ENCODE measurements around the gene SH3BP2. TPM values are rescaled to one million over a fixed set of nuclear protein-coding genes. Genes with fewer than 3 reads are reported as not detected.

SH3BP2 gene
- total RNA-seq, 1 donor from 2014 or later: 102 TPM

DNA sequence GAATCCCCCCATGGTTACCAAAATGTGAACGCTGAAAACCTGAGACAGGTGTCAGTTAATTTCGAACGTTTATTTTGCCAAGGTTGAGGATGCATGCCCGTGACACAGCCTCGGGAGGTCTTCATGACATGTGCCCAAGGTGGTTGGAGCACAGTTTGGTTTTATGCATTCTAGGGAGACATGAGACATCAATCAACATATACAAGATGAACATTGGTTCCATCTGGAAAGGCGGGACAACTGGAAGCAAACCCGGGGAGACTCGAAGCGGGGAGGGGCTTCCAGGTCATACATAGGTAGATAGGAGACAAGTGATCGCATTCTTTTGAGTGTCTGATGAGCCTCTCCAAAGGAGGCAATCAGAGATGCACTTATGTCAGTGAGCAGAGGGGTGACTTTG is 11.0 kb upstream of the SH3BP2 start:
- Histone ChIP-seq H3K9me3 (peaks cover 3% of the 10 kb centered on the region), H3K27me3 (ENCODE audit: low read depth) (no peaks in the 10 kb centered on the region), H3K4me3 (no peak overlapping the region), H3K36me3 (no peaks in the 10 kb centered on the region), H3K4me1 (peaks cover 15% of the 10 kb centered on the region), H3K27ac (no peak overlapping the region)
- intact Hi-C loops (cut with DNase I): no loop called here
- DNase-seq (peak; percentile 4), ATAC-seq (no peak)
- no peak for TF ChIP-seq CTCF (IDR thresholded peaks at IDR 0.05)

DNA sequence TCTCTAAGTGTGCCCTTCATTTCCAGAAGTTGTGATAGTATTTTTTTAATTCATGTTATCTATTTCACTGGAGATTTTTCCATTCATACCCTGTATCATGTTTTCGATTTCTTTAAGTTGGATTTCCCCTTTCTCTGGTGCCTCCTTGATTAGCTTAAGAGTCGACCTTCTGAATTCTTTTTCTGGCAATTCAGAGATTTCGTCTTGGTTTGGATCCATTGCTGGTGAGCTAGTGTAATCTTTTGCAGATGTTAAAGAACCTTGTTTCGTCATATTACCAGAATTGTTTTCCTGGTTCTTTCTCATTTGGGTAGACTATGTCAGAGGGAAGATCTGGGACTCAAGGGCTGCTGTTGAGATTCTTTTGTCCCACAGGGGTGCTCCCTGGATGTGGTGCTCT is 9.1 kb upstream of the SH3BP2 start:
- Histone ChIP-seq H3K36me3 (no peaks in the 10 kb centered on the region), H3K9me3 (peaks cover 3% of the 10 kb centered on the region), H3K27ac (no peak overlapping the region), H3K27me3 (ENCODE audit: low read depth) (no peaks in the 10 kb centered on the region), H3K4me3 (no peak overlapping the region), H3K4me1 (peaks cover 32% of the 10 kb centered on the region)
- no peak for ATAC-seq
- intact Hi-C loops (cut with DNase I): no loop called here
- no peak for DNase-seq
- TF ChIP-seq CTCF (IDR thresholded peaks at IDR 0.05): no peak

- Histone ChIP-seq H3K27ac (no peak overlapping the region), H3K4me3 (no peak overlapping the region), H3K4me1 (peaks cover 32% of the 10 kb centered on the region), H3K36me3 (no peaks in the 10 kb centered on the region), H3K9me3 (peaks cover 3% of the 10 kb centered on the region), H3K27me3 (ENCODE audit: low read depth) (no peaks in the 10 kb centered on the region)
- DNase-seq (peak; percentile 39), ATAC-seq (peak in 1 of 2 donors; percentile 21)
- TF ChIP-seq CTCF (IDR thresholded peaks at IDR 0.05): no peak
- intact Hi-C loops (cut with DNase I): no loop called here
These were observed 7.3 kb upstream of the SH3BP2 start for GRCh38 chr4:2785613-2786012.

DNA sequence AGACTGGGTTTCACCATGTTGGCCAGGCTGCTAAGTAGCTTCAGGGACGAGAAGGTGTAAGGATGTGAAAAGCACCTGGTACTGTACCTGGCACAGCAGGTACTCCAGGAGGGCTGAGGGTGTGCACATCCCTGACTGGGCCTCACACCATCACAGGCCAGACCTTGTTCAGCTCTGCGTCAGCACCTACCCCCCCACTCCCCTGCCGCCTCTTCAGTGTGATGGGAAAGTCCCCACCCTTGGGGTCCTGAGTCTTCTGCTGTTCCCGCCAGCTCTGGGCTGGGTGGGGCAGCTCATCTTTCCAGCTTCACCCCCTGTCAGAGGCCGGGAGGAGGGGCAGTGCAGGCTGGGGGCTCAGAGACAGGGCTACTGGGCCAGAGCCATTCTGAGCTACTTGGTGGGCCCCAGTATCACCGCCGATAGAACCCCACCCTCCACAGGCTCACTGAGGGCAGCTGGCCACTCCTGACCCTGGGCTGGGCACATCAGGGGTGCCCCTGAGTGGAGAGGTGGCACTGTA is 6.7 kb upstream of the SH3BP2 start:
- ATAC-seq: no peak
- Histone ChIP-seq H3K4me3 (no peak overlapping the region), H3K36me3 (no peaks in the 10 kb centered on the region), H3K27me3 (ENCODE audit: low read depth) (no peaks in the 10 kb centered on the region), H3K4me1 (peaks cover 38% of the 10 kb centered on the region), H3K9me3 (peaks cover 3% of the 10 kb centered on the region), H3K27ac (no peak overlapping the region)
- intact Hi-C loops (cut with DNase I): no loop called here
- peak; percentile 35 for DNase-seq
- no peak for TF ChIP-seq CTCF (IDR thresholded peaks at IDR 0.05)

DNA sequence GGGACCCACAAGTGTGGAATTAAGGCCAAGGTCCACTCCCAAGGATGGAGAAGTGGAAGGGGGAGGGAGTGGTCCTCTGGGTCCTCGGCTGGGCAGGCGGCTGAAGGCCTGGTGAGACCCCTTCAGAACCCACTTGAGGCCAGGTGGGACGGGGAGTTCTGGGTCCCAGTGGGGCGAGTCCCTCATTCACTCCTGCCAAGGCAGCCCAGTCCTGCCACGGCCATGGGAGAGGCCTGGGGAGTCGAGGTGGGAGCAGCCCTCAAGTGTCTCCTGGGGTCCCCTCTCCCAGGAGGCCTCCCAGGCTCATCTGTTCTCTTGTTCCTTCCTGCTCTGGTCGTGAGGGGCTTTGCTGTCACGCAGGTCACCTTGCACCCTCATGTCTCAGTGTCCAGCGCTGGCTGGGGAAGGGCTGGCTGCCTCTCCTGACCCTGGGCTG is 6.1 kb upstream of the SH3BP2 start:
- H3K9me3 ChIP-seq: peaks cover 3% of the 10 kb centered on the region
- ATAC-seq (no peak), DNase-seq (no peak)
- no peak overlapping the region for H3K4me3 ChIP-seq
- H3K27ac ChIP-seq: no peak overlapping the region
- H3K4me1 ChIP-seq: peaks cover 43% of the 10 kb centered on the region
- no peaks in the 10 kb centered on the region for H3K27me3 ChIP-seq (ENCODE audit: low read depth)
- no peak for TF ChIP-seq CTCF (IDR thresholded peaks at IDR 0.05)
- intact Hi-C loops (cut with DNase I): no loop called here
- no peaks in the 10 kb centered on the region for H3K36me3 ChIP-seq

All from lower lobe of right lung (tissue), 2 donors.